HG02588 (cell line): ENCODE results near the gene PCDHGB5.
"Not testable (repeated sequence)": the region's sequence is repeated elsewhere in the genome, so short reads cannot be mapped to it uniquely, and the experiment has no call there.

Experiments
- ATAC-seq: cut with Tn5 transposase; IDR thresholded peaks from one replicate; pipeline ENCODE4 v1.9.1; 2021; ENCODE audit warnings: mild to moderate bottlenecking, moderate library complexity; ENCODE audit not compliant: unreplicated experiment

Gene PCDHGB5

GRCh38 chr5:141409598-141410306 lies 12.0 kb downstream of the PCDHGB5 start:
- no peak for ATAC-seq

GRCh38 chr5:141411575-141411974 lies 13.8 kb downstream of the PCDHGB5 start:
- ATAC-seq, result no peak

GRCh38 chr5:141412854-141413539 lies 15.2 kb downstream of the PCDHGB5 start, which contains the start of gene PCDHGA10:
TSS of gene PCDHGA10 (plus strand) at chr5:141412987. CDS start at chr5:141413176, 189 bp downstream.
- ATAC-seq, result peak; percentile 41

GRCh38 chr5:141413540-141414069 lies 15.9 kb downstream of the PCDHGB5 start:
- no peak for ATAC-seq

GRCh38 chr5:141414548-141415274 lies 17.0 kb downstream of the PCDHGB5 start:
- not testable (repeated sequence) for ATAC-seq

- ATAC-seq, result not testable (repeated sequence)
Measured at GRCh38 chr5:141415275-141415618, 17.5 kb downstream of the PCDHGB5 start.

GRCh38 chr5:141417494-141418172 lies 19.9 kb downstream of the PCDHGB5 start, which contains the start of gene PCDHGB7:
TSS of gene PCDHGB7 (plus strand) at chr5:141417677. CDS start at chr5:141417860, 183 bp downstream.
- ATAC-seq, result peak; percentile 83

- no peak for ATAC-seq
Measured at GRCh38 chr5:141419074-141419880, 21.5 kb downstream of the PCDHGB5 start.

- no peak for ATAC-seq
Measured at GRCh38 chr5:141420855-141421488, 23.2 kb downstream of the PCDHGB5 start, which contains the start of gene PCDHGA11. TSS of gene PCDHGA11 (plus strand) at chr5:141421051. CDS start at chr5:141421228, 177 bp downstream.

- ATAC-seq, result no peak
Measured at GRCh38 chr5:141421489-141421855, 23.7 kb downstream of the PCDHGB5 start.

- ATAC-seq, result no peak
Measured at GRCh38 chr5:141422742-141423291, 25.1 kb downstream of the PCDHGB5 start.

- ATAC-seq, result no peak
Measured at GRCh38 chr5:141427783-141428426, 30.2 kb downstream of the PCDHGB5 start.

GRCh38 chr5:141430332-141431113 lies 32.8 kb downstream of the PCDHGB5 start, which contains the start of gene PCDHGA12:
TSS of gene PCDHGA12 (plus strand) at chr5:141430507. CDS start at chr5:141430760, 253 bp downstream.
- ATAC-seq, result no peak

GRCh38 chr5:141431286-141431685 lies 33.5 kb downstream of the PCDHGB5 start:
- ATAC-seq, result no peak

GRCh38 chr5:141432308-141432707 lies 34.6 kb downstream of the PCDHGB5 start:
- not testable (repeated sequence) for ATAC-seq

- ATAC-seq, result not testable (repeated sequence)
Measured at GRCh38 chr5:141432726-141433125, 35.0 kb downstream of the PCDHGB5 start.

GRCh38 chr5:141434006-141434405 lies 36.3 kb downstream of the PCDHGB5 start:
- ATAC-seq, result no peak

- ATAC-seq, result no peak
Measured at GRCh38 chr5:141437221-141437620, 39.5 kb downstream of the PCDHGB5 start.
